ENCODE results near the gene GYPC. TPM values are rescaled to one million over a fixed set of nuclear protein-coding genes. Genes with fewer than 3 reads are reported as not detected.

GYPC gene
- polyA plus RNA-seq, 1 experiment: 236 TPM

GRCh38 chr2:126720638-126721037 lies 64.7 kb downstream of the GYPC start:
- TF ChIP-seq CTCF (IDR thresholded peaks at IDR 0.05; ENCODE audit: insufficient read depth, low read depth, low read length): no peak
- DNase-seq (ENCODE audit: low read depth): no peak
- no peak overlapping the region for H3K4me3 ChIP-seq (ENCODE audit: low read depth, low read length)
- H3K36me3 ChIP-seq (ENCODE audit: control insufficient read depth, insufficient read depth, low read length): no peaks in the 10 kb centered on the region
- ChIA-PET POLR2A (no interaction called here), CTCF (interaction anchor here (1.1 kb wide), 1 partner anchor 8 kb away, joined by 3 read pairs; no protein-coding TSS in a partner anchor)
- H3K27me3 ChIP-seq (ENCODE audit: control insufficient read depth, insufficient read depth, low read length): no peaks in the 10 kb centered on the region; the same call in 1 of the 2 replicates

GRCh38 chr2:126722081-126722480 lies 66.1 kb downstream of the GYPC start:
- Histone ChIP-seq H3K27me3 (ENCODE audit: control insufficient read depth, insufficient read depth, low read length) (no peaks in the 10 kb centered on the region; the same call in 1 of the 2 replicates), H3K36me3 (ENCODE audit: control insufficient read depth, insufficient read depth, low read length) (no peaks in the 10 kb centered on the region), H3K4me3 (ENCODE audit: low read depth, low read length) (no peak overlapping the region)
- POLR2A ChIA-PET: no interaction called here
- no peak for DNase-seq (ENCODE audit: low read depth)
- no peak for TF ChIP-seq CTCF (IDR thresholded peaks at IDR 0.05; ENCODE audit: insufficient read depth, low read depth, low read length)
- CTCF ChIA-PET: no interaction called here

- CTCF ChIA-PET: no interaction called here
- no peak for DNase-seq (ENCODE audit: low read depth)
- POLR2A ChIA-PET: no interaction called here
- no peaks in the 10 kb centered on the region; the same call in 1 of the 2 replicates for H3K27me3 ChIP-seq (ENCODE audit: control insufficient read depth, insufficient read depth, low read length)
- no peak overlapping the region for H3K4me3 ChIP-seq (ENCODE audit: low read depth, low read length)
- H3K36me3 ChIP-seq (ENCODE audit: control insufficient read depth, insufficient read depth, low read length): no peaks in the 10 kb centered on the region
- no peak for TF ChIP-seq CTCF (IDR thresholded peaks at IDR 0.05; ENCODE audit: insufficient read depth, low read depth, low read length)
Measured at GRCh38 chr2:126722546-126722945, 66.6 kb downstream of the GYPC start.

GRCh38 chr2:126723281-126723815 lies 67.4 kb downstream of the GYPC start:
- no peak for DNase-seq (ENCODE audit: low read depth)
- no peaks in the 10 kb centered on the region for H3K36me3 ChIP-seq (ENCODE audit: control insufficient read depth, insufficient read depth, low read length)
- TF ChIP-seq CTCF (IDR thresholded peaks at IDR 0.05; ENCODE audit: insufficient read depth, low read depth, low read length): no peak
- H3K4me3 ChIP-seq (ENCODE audit: low read depth, low read length): no peak overlapping the region
- POLR2A ChIA-PET: no interaction called here
- CTCF ChIA-PET: interaction anchor here (0.6 kb wide), 1 partner anchor 480 kb away, joined by 3 read pairs; no protein-coding TSS in a partner anchor
- no peaks in the 10 kb centered on the region; the same call in 1 of the 2 replicates for H3K27me3 ChIP-seq (ENCODE audit: control insufficient read depth, insufficient read depth, low read length)

- TF ChIP-seq CTCF (IDR thresholded peaks at IDR 0.05; ENCODE audit: insufficient read depth, low read depth, low read length): no peak
- no peak for DNase-seq (ENCODE audit: low read depth)
- Histone ChIP-seq H3K36me3 (ENCODE audit: control insufficient read depth, insufficient read depth, low read length) (no peaks in the 10 kb centered on the region), H3K4me3 (ENCODE audit: low read depth, low read length) (no peak overlapping the region), H3K27me3 (ENCODE audit: control insufficient read depth, insufficient read depth, low read length) (no peaks in the 10 kb centered on the region; the same call in 1 of the 2 replicates)
- POLR2A ChIA-PET: no interaction called here
- CTCF ChIA-PET: no interaction called here
Measured at GRCh38 chr2:126725580-126725979, 69.6 kb downstream of the GYPC start.
